Measurements from ENCODE around the gene KCNRG. TPM values are rescaled to one million over a fixed set of nuclear protein-coding genes. Genes with fewer than 3 reads are reported as not detected.

KCNRG gene
- total and polyA plus RNA-seq, 2 donors (not counting 1 experiment from before 2014, with no cell fraction given): 0.86 to 3.4 TPM

- DNase-seq (peak; percentile 93), ATAC-seq (ENCODE audit: low read depth) (peak; percentile 74)
- peaks cover 51% of the 10 kb centered on the region for H3K79me2 ChIP-seq (ENCODE audit: control insufficient read depth, insufficient read depth, low read length)
- peak within 1 kb of the TSS; percentile 95 for H3K9ac ChIP-seq (ENCODE audit: low read length)
- no peaks in the 10 kb centered on the region for H3K27me3 Mint-ChIP-seq
- peaks cover 49% of the 10 kb centered on the region for H3K4me1 Mint-ChIP-seq
- intact Hi-C loops (cut with micrococcal nuclease): loop anchor here (1.0 to 5.0 kb wide), 9 partner anchors 20 to 915 kb away; partner anchors contain the start of gene SPRYD7
- POLR2A ChIA-PET: interaction anchor here (0.6 to 4.4 kb wide), 34 partner anchors 11 to 1456 kb away, joined by 3 to 69 read pairs (median 5); partner anchors contain the start of genes INTS6, RNASEH2B and SPRYD7
- H3K27me3 ChIP-seq (replicated peaks in 1 of 4; ENCODE audit: control extremely low read depth in 1 of 4, control insufficient read depth in 3 of 4, insufficient read depth in 4 of 4, low read length in 3 of 4): no peaks in the 10 kb centered on the region
- peak within 1 kb of the TSS; percentile 78 to 96 (median 94) for H3K4me3 ChIP-seq (ENCODE audit: control extremely low read depth in 1 of 5, extremely low read depth in 1 of 5, insufficient read depth in 1 of 5, low read depth in 2 of 5, low read length in 4 of 5)
- H3K27ac ChIP-seq (ENCODE audit: low read length in 2 of 2): peak within 1 kb of the TSS; percentile 93
- peaks cover 7 to 32% of the 10 kb centered on the region in 2 experiments for H3K36me3 ChIP-seq (replicated peaks in 1 of 2; ENCODE audit: control extremely low read depth in 1 of 2, control insufficient read depth in 1 of 2, extremely low read depth in 1 of 2, insufficient read depth in 2 of 2, low read length in 1 of 2)
- H3K9me3 ChIP-seq (ENCODE audit: control extremely low read depth in 1 of 3, control insufficient read depth in 2 of 3, insufficient read depth in 1 of 3, low read length in 2 of 3): no peaks in the 10 kb centered on the region
- peaks cover 13% of the 10 kb centered on the region for H4K20me1 ChIP-seq (ENCODE audit: control insufficient read depth, insufficient read depth, low read length, poor library complexity, severe bottlenecking)
- peak within 1 kb of the TSS; percentile 90 for H3K4me3 Mint-ChIP-seq
- peak within 1 kb of the TSS; percentile 88 for H3K4me2 ChIP-seq (replicated peaks; ENCODE audit: low read depth, low read length, poor library complexity, severe bottlenecking)
- CTCF ChIA-PET: interaction anchor here (0.5 to 5.9 kb wide), 52 partner anchors 10 to 1074 kb away, joined by 3 to 89 read pairs (median 4); partner anchors contain the start of genes RNASEH2B and SPRYD7
- peaks cover 30 to 42% of the 10 kb centered on the region in 2 donors for H3K4me1 ChIP-seq (ENCODE audit: control insufficient read depth in 2 of 2, insufficient read depth in 2 of 2, low read length in 2 of 2)
- peak within 1 kb of the TSS; percentile 96 for H3K27ac Mint-ChIP-seq
- H3K9me3 Mint-ChIP-seq (ENCODE audit: insufficient read depth): no peaks in the 10 kb centered on the region
- TF ChIP-seq EZH2 (IDR thresholded peaks at IDR 0.05; ENCODE audit: borderline replicate concordance, insufficient read depth, low read depth, low read length, poor library complexity, severe bottlenecking) (no peak), CTCF (IDR thresholded peaks at IDR 0.05) (peak; percentile 89)
- peak within 1 kb of the TSS; percentile 93 for H2AFZ ChIP-seq (ENCODE audit: insufficient read depth, low read depth, low read length, poor library complexity, severe bottlenecking)
- under 1% methylated on average over 47 of the region's 56 CpGs for WGBS (ENCODE audit: insufficient coverage)
Observed at GRCh38 chr13:49996951-49997895, 18.0 kb upstream of the KCNRG start, which contains the start of gene TRIM13. Gene TRIM13, plus strand, starts transcription at chr13:49997042. Its CDS starts 14,899 bp downstream, at chr13:50011941.

Measured in B cell (primary cell).